NCI-H1436 (cell line): ENCODE results near the gene AFF2.

ENCODE experiments used
- DNase-seq: peaks from one replicate; lab custom pipeline; 2025; lab: John Stamatoyannopoulos, UW

The AFF2 gene

GRCh38 chrX:148536961-148537360 lies 36.5 kb downstream of the AFF2 start:
- no peak for DNase-seq

DNA sequence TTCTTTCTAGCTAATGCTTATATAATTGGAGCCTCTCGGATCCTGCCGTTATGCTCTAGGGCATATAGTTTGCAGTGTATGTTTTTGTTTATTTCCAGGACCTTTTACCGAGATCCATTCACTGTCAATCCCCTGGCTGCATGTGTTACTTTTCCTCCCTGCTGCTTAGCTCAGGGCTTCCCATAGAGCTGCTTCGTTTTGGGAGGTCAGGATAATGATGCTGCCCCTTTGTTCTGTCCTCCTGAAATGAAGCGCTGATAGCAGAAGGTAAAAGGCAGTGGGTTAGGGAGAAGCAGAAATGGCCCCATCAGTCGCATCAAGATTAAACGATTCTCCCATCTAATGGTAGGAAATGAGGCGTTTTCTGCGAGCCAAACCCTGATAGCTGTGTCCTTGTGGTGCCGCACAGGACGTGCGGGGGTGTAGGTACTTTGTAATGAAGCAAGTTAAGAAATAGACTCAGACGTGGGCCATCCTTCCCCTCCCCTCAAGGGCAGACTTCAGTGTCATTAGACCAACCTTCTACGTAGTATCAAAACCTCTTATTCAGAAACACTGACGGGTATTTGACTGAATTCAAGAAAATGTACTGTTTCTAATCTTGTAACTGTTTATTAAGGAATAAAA lies 37.3 kb downstream of the AFF2 start:
- no peak for DNase-seq

DNA sequence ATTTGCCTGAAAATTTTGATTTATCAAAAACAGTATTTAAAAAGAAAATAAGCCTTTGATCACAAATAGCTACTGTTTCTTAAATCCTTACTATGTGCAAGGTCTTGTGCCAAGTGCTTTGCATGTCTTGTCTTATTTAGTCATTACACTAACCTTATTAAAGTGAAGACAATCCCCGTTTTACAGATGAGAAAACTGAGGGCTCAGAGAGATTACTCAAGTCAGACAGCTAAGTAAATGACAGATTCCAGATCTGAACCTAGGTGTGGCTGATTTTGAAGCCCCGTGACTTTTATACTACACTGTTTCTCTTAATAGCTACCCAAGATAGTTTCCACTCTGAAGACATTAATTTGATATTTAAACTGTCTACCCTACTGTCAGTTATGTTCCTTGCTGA lies 38.2 kb downstream of the AFF2 start:
- DNase-seq: no peak

GRCh38 chrX:148540114-148540513 lies 39.7 kb downstream of the AFF2 start:
- DNase-seq: no peak

DNA sequence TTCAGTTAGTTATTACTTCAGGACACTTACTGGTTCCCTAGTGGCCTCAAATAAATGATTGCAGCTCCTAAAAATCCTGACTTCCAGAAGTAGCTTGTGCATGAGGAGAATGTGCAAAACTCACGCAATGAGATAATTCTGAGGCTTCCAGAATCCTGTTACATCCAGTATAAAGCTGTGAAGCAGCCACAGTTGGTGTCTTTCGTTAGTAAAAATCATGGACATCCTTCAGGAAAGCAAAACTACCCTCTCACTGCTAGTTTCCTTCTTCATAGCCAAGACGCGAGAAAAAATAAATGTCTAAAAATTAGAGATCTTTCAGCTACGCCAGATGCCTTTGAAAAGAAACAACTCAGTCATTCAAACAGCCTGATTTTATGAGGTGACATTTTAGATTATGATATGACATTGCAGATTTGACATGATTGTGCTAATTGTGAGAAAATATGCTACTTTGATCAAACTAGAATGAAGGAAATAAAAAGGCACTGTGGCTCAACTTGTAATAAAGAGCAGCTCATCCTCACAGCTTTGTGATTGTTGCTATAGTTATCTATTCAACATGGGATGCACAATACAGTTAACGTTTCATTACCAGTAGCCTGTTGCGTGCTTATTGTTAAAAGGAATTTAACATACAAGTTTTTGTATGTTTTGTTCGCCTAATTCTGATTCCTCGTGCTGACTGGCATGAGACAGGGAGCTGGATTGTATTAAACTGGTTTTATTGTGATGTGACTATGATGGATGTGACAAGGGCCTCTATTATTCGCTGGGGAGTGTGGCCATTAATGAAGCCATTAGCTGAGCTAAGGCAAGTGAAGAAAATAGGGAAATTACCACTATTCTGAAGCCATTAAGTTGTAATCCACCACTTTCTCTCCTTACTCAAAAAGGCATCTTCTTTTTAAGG lies 40.5 kb downstream of the AFF2 start:
- no peak for DNase-seq

DNA sequence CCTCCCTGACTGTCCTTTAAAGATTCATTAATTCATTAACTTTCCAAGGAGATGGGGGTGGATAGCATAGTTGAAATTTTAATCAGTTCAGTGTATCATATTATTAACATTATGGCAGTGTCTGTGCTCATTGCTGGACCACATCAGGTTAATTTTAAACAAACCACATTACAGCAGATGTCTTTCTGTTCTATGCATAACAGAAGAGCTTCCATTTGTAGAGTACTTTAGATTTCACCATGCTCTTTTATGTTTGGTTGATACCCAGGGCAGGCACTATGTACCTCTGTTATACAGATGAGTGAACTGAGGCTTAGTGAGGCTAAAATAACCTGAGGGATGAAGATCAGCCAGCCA lies 41.1 kb downstream of the AFF2 start:
- DNase-seq: no peak

DNA sequence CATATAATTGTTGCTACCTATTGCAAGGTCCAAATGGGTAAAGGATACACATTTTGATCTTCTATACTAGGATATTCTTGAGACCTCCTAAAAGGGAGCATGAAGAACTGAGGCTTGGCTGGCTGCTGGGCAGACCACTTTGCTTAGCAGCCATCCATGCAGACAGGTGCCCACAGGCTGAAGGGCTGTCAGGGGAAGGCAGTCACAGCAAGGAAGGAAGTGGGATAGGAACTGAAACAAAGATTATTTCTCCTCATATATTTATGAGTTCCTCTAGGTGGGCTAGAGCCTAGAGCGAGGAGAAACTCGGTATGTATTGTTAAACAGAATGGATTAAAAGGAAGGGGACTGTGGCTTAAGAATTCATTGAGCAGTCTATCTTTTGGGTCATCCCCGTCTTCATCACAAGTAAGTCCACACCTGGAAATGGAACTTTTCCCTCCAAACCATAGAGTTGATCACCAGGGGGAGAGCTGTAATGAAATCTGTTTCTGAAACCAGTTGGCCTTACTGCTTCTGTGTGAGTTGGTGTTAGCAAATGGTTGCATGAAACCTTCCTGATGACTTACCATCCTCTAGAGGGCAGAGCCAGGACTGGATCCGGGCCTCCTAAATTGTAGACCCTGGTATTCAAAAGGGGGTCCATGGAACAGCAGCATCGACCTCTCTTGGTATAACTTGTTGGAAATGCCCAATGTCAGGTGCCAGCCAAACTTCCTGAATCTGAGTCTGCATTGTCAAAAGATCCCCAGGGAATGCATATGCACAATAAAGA lies 42.3 kb downstream of the AFF2 start:
- no peak for DNase-seq

- no peak for DNase-seq
Observed at GRCh38 chrX:148552775-148553174, 52.4 kb downstream of the AFF2 start.

- no peak for DNase-seq
Observed at GRCh38 chrX:148555101-148555500, 54.7 kb downstream of the AFF2 start.

DNA sequence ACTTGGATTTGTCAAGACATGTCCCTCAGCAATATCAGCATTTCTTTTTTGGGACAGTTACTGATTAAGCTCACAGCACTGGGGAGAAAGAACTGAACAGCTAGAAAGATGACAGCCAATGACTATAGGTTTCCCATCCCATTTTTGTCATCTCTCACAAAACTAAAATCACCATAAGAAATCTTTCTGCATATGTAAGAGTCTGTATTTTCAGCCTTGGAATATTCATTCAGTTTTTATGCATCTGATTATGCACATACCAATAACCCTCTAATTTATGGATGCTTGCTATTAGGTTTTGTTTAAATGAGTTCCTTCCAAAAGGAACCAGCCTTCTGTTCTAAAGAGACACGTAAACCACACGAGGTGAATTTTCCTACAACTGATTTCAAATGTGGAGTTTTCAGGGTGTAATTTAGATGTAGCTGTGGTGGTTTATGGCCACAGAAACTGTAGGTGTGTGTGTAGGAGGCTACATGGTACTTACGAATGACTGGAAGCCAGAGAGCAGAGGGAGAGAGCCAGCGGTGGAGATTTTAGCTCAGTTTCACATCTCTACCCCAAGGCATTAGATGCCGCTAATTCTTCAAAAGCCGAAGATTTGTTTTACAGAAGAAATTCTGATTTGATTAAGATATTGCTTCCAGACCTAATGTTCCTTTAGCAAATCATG lies 55.3 kb downstream of the AFF2 start:
- no peak for DNase-seq

DNA sequence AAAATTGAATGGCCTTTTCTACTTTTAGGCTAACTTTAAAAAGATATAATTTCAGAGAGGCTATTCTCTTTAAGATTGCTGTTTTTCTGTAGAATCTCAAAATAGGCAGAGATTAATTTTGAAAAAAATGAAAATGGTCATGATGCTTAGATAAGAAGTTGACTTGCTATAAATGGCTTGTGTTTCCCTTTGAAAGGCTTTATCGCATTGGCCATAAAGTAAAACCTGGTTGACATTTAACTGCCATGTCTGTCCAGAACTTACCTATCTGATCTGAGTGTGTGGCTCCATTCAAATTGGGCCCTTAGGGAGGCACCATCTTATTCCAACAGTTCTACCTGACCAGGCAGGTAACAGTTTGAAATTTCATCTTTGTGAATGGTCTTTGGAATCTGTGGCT lies 56.1 kb downstream of the AFF2 start:
- DNase-seq: no peak

GRCh38 chrX:148562846-148563245 lies 62.4 kb downstream of the AFF2 start:
- no peak for DNase-seq

DNA sequence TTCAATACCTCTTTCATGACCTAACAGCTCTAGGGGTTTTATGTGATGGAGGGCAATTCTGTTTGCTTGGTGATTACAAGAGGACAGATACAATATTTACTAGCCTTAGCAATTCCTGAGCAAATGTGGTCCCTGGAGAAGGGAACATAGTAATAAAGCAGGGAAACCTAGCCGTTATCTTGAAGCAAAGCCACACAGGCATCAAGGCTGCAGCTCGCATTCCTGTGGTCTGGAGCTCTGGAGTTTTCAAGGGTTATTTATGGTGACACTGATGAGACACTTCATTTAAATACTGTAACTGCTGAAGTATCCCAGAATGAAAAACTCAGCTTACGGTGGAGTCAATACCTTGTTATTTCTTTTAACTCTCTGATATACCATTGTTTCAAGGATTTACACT lies 66.8 kb downstream of the AFF2 start:
- no peak for DNase-seq

DNA sequence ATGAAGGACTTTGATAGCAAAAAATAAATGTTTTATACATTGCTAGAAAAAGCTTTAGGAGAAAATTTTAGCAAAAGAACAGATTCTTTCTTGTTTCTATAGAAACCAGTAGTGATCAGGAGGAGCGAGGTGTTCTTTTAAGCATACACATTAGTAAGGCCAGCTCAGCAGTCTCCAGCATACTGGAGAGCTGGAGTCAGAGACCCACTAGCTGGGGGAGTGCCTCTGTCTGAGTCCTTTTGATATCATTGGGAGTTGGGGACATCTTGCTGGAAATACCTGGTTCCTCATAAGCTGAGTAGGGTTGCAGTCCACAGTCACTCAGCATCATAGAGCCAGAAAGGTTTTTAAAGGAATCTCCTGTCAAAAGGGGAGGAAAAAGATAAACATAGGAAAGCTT lies 67.4 kb downstream of the AFF2 start:
- no peak for DNase-seq

- DNase-seq: no peak
Observed at GRCh38 chrX:148568763-148569162, 68.3 kb downstream of the AFF2 start.

DNA sequence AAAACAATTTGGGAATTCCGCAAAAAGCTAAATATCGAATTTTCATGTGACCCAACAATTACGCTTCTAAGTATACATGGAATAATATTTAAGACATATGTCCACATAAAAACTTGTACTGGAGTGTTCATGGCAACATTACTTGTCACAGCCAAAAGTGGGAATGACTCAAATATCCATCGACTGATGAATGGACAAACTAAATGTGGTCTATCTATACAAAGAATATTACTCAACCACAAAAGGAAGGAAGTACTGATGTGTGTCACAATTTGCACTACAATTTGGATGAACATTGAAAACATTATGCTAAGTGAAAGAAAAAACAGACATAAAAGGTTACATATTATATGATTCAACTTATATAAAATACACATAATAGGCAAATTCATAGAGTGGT lies 71.9 kb downstream of the AFF2 start:
- no peak for DNase-seq

DNA sequence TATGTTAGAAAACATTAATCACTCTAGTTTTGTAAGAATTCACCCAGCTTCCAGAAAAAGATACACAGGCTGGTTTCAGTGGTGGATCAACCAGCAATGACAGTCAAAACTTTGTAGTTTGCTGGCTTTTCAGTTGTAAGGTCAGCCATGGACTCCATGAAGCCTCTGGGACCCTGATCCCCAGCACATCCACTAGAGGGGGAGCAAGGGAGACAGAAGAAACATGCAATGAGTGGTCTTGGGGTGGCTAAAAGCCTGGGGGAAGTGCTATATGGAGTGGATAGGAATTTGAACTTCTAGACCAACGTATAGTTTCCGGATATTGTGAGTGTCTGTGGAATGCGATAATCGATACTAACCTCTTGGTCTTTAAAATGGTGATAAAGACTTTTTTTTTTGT lies 72.7 kb downstream of the AFF2 start:
- no peak for DNase-seq

- no peak for DNase-seq
Observed at GRCh38 chrX:148574237-148574973, 74.0 kb downstream of the AFF2 start.

DNA sequence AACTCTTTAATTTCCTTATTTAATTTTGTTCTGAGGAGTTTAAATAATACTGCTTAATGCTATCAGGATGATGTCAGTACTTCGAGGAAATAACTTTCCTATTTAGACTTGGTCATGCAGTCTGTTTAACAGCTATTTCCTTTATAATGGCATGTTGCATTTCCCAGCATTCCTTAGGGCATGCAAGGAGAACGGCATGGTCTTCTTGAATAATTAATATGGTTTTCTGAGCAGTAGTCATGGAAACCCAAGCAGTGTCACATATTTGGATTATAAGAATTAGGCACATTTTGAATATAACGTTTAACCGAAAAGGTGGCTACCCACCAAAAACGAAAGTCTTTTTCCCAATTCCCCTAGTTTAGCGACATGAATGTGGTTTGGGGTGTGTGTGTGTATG lies 76.0 kb downstream of the AFF2 start:
- DNase-seq: no peak

DNA sequence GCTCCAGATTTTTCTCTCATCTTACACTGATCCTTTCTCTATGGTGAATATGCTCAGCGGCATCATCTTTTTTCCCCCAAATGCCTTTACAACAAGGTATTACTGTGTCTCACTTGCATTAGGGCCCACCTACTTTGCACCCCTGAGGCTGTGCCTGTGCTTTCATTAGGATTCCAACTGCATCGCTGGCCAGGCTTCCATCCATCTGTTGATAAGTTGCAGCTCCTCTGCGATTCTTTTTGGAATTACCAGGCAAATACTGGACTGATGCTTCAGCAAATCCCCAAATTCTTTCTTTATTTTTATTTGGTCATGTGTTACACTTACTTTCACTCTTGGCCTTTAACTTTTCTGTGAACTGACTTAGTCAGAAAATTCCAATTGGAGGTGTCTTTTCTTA lies 77.3 kb downstream of the AFF2 start:
- no peak for DNase-seq

GRCh38 chrX:148580016-148580415 lies 79.6 kb downstream of the AFF2 start:
- DNase-seq: no peak

- DNase-seq: no peak
Observed at GRCh38 chrX:148582353-148582752, 81.9 kb downstream of the AFF2 start.
